Amniotic epithelial cell (primary cell): Measurements from ENCODE around the gene TMEM117.

Source experiments
- DNase-seq: peaks from one replicate; pipeline ENCODE4 v3.0.0-alpha.2; 2010; ENCODE audit warnings: low read depth

The TMEM117 gene

GRCh38 chr12:43964033-43964432 lies 128.2 kb downstream of the TMEM117 start:
- DNase-seq = no peak

- DNase-seq = peak; percentile 6
Measured at GRCh38 chr12:43964961-43965360, 129.1 kb downstream of the TMEM117 start.

- no peak for DNase-seq
Measured at GRCh38 chr12:43965899-43966298, 130.0 kb downstream of the TMEM117 start.

- DNase-seq = no peak
Measured at GRCh38 chr12:43968736-43969135, 132.9 kb downstream of the TMEM117 start.

- DNase-seq = peak; percentile 73
Measured at GRCh38 chr12:43969882-43970281, 134.0 kb downstream of the TMEM117 start.

GRCh38 chr12:43973385-43973784 lies 137.5 kb downstream of the TMEM117 start:
- DNase-seq = no peak

- no peak for DNase-seq
Measured at GRCh38 chr12:43973993-43974392, 138.1 kb downstream of the TMEM117 start.

- no peak for DNase-seq
Measured at GRCh38 chr12:43976027-43976426, 140.1 kb downstream of the TMEM117 start.

- peak; percentile 3 for DNase-seq
Measured at GRCh38 chr12:43978556-43978955, 142.7 kb downstream of the TMEM117 start.

GRCh38 chr12:43979450-43979849 lies 143.6 kb downstream of the TMEM117 start:
- no peak for DNase-seq

- no peak for DNase-seq
Measured at GRCh38 chr12:43980627-43981191, 144.8 kb downstream of the TMEM117 start.

GRCh38 chr12:43981726-43982125 lies 145.8 kb downstream of the TMEM117 start:
- peak; percentile 15 for DNase-seq

GRCh38 chr12:43982544-43982943 lies 146.7 kb downstream of the TMEM117 start:
- no peak for DNase-seq

- no peak for DNase-seq
Measured at GRCh38 chr12:43988838-43989560, 153.1 kb downstream of the TMEM117 start.

- DNase-seq = no peak
Measured at GRCh38 chr12:43992856-43993255, 157.0 kb downstream of the TMEM117 start.

GRCh38 chr12:44000309-44000952 lies 164.6 kb downstream of the TMEM117 start:
- DNase-seq = peak; percentile 38

- DNase-seq = no peak
Measured at GRCh38 chr12:44002607-44003006, 166.7 kb downstream of the TMEM117 start.

- DNase-seq = no peak
Measured at GRCh38 chr12:44003721-44004120, 167.8 kb downstream of the TMEM117 start.

GRCh38 chr12:44015333-44015941 lies 179.6 kb downstream of the TMEM117 start:
- peak; percentile 37 for DNase-seq

GRCh38 chr12:44017216-44017615 lies 181.3 kb downstream of the TMEM117 start:
- DNase-seq = no peak

- DNase-seq = no peak
Measured at GRCh38 chr12:44019118-44019517, 183.2 kb downstream of the TMEM117 start.

- no peak for DNase-seq
Measured at GRCh38 chr12:44020555-44020954, 184.7 kb downstream of the TMEM117 start.

- DNase-seq = peak; percentile 3
Measured at GRCh38 chr12:44021471-44021971, 185.6 kb downstream of the TMEM117 start.
